ENCODE measurements around the gene ERICH6B. TPM values are rescaled to one million over a fixed set of nuclear protein-coding genes. Genes with fewer than 3 reads are reported as not detected.

Gene ERICH6B
- total RNA-seq, 1 experiment from 2014 or later = not detected

GRCh38 chr13:45601680-45602079 lies 13.9 kb downstream of the ERICH6B start:
- no peak for DNase-seq (ENCODE audit: low read depth)

GRCh38 chr13:45598597-45598996 lies 16.9 kb downstream of the ERICH6B start:
- DNase-seq (ENCODE audit: low read depth) = no peak

- no peak for DNase-seq (ENCODE audit: low read depth)
Measured at GRCh38 chr13:45596800-45597475, 18.6 kb downstream of the ERICH6B start.

GRCh38 chr13:45595965-45596364 lies 19.6 kb downstream of the ERICH6B start:
- no peak for DNase-seq (ENCODE audit: low read depth)

- DNase-seq (ENCODE audit: low read depth) = no peak
Measured at GRCh38 chr13:45594764-45595163, 20.8 kb downstream of the ERICH6B start.

GRCh38 chr13:45594227-45594626 lies 21.3 kb downstream of the ERICH6B start:
- no peak for DNase-seq (ENCODE audit: low read depth)

GRCh38 chr13:45592758-45593157 lies 22.8 kb downstream of the ERICH6B start:
- DNase-seq (ENCODE audit: low read depth) = no peak

- no peak for DNase-seq (ENCODE audit: low read depth)
Measured at GRCh38 chr13:45590066-45590465, 25.5 kb downstream of the ERICH6B start.

- DNase-seq (ENCODE audit: low read depth) = no peak
Measured at GRCh38 chr13:45587897-45588296, 27.6 kb downstream of the ERICH6B start.

GRCh38 chr13:45584816-45585215 lies 30.7 kb downstream of the ERICH6B start:
- DNase-seq (ENCODE audit: low read depth) = no peak

- DNase-seq (ENCODE audit: low read depth) = no peak
Measured at GRCh38 chr13:45582408-45583076, 33.0 kb downstream of the ERICH6B start.

GRCh38 chr13:45576466-45576865 lies 39.1 kb downstream of the ERICH6B start:
- DNase-seq (ENCODE audit: low read depth) = no peak

GRCh38 chr13:45575830-45576180 lies 39.7 kb downstream of the ERICH6B start:
- DNase-seq (ENCODE audit: low read depth) = no peak

GRCh38 chr13:45575146-45575829 lies 40.3 kb downstream of the ERICH6B start:
- no peak for DNase-seq (ENCODE audit: low read depth)

- DNase-seq (ENCODE audit: low read depth) = no peak
Measured at GRCh38 chr13:45565331-45565730, 50.2 kb downstream of the ERICH6B start.

GRCh38 chr13:45564133-45564776 lies 51.3 kb downstream of the ERICH6B start:
- peak; percentile 42 for DNase-seq (ENCODE audit: low read depth)

- DNase-seq (ENCODE audit: low read depth) = no peak
Measured at GRCh38 chr13:45554604-45555109, 60.9 kb downstream of the ERICH6B start.

- DNase-seq (ENCODE audit: low read depth) = no peak
Measured at GRCh38 chr13:45548281-45548680, 67.3 kb downstream of the ERICH6B start.

GRCh38 chr13:45546410-45546765 lies 69.2 kb downstream of the ERICH6B start:
- no peak for DNase-seq (ENCODE audit: low read depth)

GRCh38 chr13:45545686-45546409 lies 69.7 kb downstream of the ERICH6B start:
- DNase-seq (ENCODE audit: low read depth) = no peak

GRCh38 chr13:45544520-45544919 lies 71.0 kb downstream of the ERICH6B start:
- DNase-seq (ENCODE audit: low read depth) = no peak

- DNase-seq (ENCODE audit: low read depth) = no peak
Measured at GRCh38 chr13:45542878-45543277, 72.7 kb downstream of the ERICH6B start.
